ENCODE data around the gene NCAPD3. TPM values are rescaled to one million over a fixed set of nuclear protein-coding genes. Genes with fewer than 3 reads are reported as not detected.

The NCAPD3 gene
- polyA plus RNA-seq, 3 donors: 4.0 to 15.2 (median 6.0) TPM

DNA sequence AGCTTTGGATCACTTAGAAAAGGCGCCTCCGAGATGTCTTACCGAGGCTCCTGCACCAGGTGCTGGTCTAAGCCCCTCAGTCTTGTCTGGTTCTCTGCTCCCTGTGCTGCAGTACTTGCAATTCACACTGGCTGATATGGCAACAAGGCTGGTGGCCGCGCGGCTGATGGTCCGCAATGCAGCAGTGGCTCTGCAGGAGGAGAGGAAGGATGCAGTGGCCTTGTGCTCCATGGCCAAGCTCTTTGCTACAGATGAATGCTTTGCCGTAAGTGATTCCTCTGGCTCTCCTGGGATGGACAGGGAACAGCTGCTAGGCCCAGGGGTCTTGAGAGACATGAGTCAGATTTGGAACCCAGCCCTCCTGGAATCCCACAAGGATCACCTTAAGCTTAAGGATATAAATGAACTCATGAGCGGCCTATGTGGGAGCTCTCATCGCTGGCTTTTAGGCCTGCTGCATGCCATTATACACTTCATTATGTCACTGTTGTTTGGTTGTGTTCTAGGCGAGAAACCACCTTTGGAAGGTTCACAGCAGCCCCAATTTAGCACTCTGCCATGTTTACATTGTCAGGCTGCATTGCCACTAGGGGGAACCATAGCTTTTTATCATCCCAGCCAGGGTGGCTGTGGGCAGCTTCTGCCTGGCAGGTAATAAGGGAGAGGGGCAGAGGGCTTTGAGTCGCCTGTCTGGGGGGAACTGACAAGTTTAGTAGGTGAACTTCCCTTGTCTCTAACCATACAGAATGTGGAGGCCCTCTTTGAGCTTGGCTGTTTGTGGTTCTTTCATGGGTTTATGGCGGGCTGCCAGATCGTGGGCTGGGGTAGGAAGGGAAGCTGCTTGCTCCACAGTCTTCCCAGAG, 38.1 kb upstream of the NCAPD3 start:
- peaks cover 75 to 86% of the 10 kb centered on the region in 2 donors for H3K36me3 Mint-ChIP-seq
- Histone ChIP-seq H3K4me3 (replicated peaks in 1 of 3; ENCODE audit: low read depth in 2 of 3, low read length in 3 of 3) (no peak overlapping the region), H3K36me3 (replicated peaks in 1 of 2; ENCODE audit: control insufficient read depth in 1 of 2, insufficient read depth in 2 of 2, low read length in 2 of 2) (peaks cover 38 to 69% of the 10 kb centered on the region in 2 donors), H3K4me2 (replicated peaks; ENCODE audit: extremely low read depth, low read length, poor library complexity, severe bottlenecking) (no peak overlapping the region), H4K20me1 (ENCODE audit: insufficient read depth, low read length) (peaks cover 6% of the 10 kb centered on the region), H3K27me3 (ENCODE audit: control insufficient read depth in 2 of 2, insufficient read depth in 2 of 2, low read length in 2 of 2) (peaks cover 0 to 42% of the 10 kb centered on the region in 2 donors), H3K4me1 (ENCODE audit: control insufficient read depth in 1 of 2, insufficient read depth in 2 of 2, low read length in 2 of 2) (peaks cover 18 to 27% of the 10 kb centered on the region in 2 donors), H3K27ac (ENCODE audit: low read depth in 1 of 2, low read length in 2 of 2) (no peak overlapping the region), H2AFZ (ENCODE audit: insufficient read depth, low read depth, low read length, poor library complexity, severe bottlenecking) (no peak overlapping the region), H3K9me3 (replicated peaks in 1 of 2; ENCODE audit: control insufficient read depth in 1 of 2, insufficient read depth in 1 of 2, low read length in 2 of 2) (no peaks in the 10 kb centered on the region), H3K79me2 (ENCODE audit: insufficient read depth, low read length) (no peaks in the 10 kb centered on the region), H3K9ac (ENCODE audit: insufficient read depth, low read length, poor library complexity, severe bottlenecking) (no peak overlapping the region)
- no peaks in the 10 kb centered on the region for H3K9me3 Mint-ChIP-seq
- WGBS (ENCODE audit: insufficient coverage): 85% methylated on average over 10 of the region's 14 CpGs
- peaks cover 39% of the 10 kb centered on the region for H3K4me1 Mint-ChIP-seq
- TF ChIP-seq, protein P1, sequence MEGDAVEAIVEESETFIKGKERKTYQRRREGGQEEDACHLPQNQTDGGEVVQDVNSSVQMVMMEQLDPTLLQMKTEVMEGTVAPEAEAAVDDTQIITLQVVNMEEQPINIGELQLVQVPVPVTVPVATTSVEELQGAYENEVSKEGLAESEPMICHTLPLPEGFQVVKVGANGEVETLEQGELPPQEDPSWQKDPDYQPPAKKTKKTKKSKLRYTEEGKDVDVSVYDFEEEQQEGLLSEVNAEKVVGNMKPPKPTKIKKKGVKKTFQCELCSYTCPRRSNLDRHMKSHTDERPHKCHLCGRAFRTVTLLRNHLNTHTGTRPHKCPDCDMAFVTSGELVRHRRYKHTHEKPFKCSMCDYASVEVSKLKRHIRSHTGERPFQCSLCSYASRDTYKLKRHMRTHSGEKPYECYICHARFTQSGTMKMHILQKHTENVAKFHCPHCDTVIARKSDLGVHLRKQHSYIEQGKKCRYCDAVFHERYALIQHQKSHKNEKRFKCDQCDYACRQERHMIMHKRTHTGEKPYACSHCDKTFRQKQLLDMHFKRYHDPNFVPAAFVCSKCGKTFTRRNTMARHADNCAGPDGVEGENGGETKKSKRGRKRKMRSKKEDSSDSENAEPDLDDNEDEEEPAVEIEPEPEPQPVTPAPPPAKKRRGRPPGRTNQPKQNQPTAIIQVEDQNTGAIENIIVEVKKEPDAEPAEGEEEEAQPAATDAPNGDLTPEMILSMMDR (IDR thresholded peaks at IDR 0.05): peak; percentile 57
- H3K27ac Mint-ChIP-seq: no peak overlapping the region
- no peak for DNase-seq
- intact Hi-C loops (cut with micrococcal nuclease): no loop called here
- peak overlapping the region in 1 of 2 donors; percentile 1 for H3K4me3 Mint-ChIP-seq
- peaks cover 27 to 45% (median 28%) of the 10 kb centered on the region in 3 donors for H3K27me3 Mint-ChIP-seq (ENCODE audit: low read depth in 3 of 3)

DNA sequence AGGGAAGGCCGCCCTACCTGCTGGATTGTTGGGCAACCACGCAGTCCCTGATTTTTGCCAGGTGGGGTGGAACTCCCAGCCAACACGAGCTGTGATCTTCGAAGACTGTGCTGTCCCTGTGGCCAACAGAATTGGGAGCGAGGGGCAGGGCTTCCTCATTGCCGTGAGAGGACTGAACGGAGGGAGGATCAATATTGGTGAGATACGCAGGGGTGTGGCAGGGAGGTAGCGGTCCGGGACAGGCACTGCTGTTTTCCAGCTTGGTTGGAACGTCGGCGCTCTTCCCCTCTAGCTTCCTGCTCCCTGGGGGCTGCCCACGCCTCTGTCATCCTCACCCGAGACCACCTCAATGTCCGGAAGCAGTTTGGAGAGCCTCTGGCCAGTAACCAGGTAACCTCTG, 37.2 kb upstream of the NCAPD3 start:
- intact Hi-C loops (cut with micrococcal nuclease): no loop called here
- Histone ChIP-seq H3K4me2 (replicated peaks; ENCODE audit: extremely low read depth, low read length, poor library complexity, severe bottlenecking) (no peak overlapping the region), H2AFZ (ENCODE audit: insufficient read depth, low read depth, low read length, poor library complexity, severe bottlenecking) (no peak overlapping the region), H3K79me2 (ENCODE audit: insufficient read depth, low read length) (no peaks in the 10 kb centered on the region), H3K9ac (ENCODE audit: insufficient read depth, low read length, poor library complexity, severe bottlenecking) (no peak overlapping the region), H3K36me3 (replicated peaks in 1 of 2; ENCODE audit: control insufficient read depth in 1 of 2, insufficient read depth in 2 of 2, low read length in 2 of 2) (peaks cover 38 to 77% of the 10 kb centered on the region in 2 donors), H3K4me3 (replicated peaks in 1 of 3; ENCODE audit: low read depth in 2 of 3, low read length in 3 of 3) (no peak overlapping the region), H3K27ac (ENCODE audit: low read depth in 1 of 2, low read length in 2 of 2) (no peak overlapping the region), H4K20me1 (ENCODE audit: insufficient read depth, low read length) (peaks cover 6% of the 10 kb centered on the region), H3K4me1 (ENCODE audit: control insufficient read depth in 1 of 2, insufficient read depth in 2 of 2, low read length in 2 of 2) (peaks cover 10 to 19% of the 10 kb centered on the region in 2 donors), H3K9me3 (replicated peaks in 1 of 2; ENCODE audit: control insufficient read depth in 1 of 2, insufficient read depth in 1 of 2, low read length in 2 of 2) (no peaks in the 10 kb centered on the region), H3K27me3 (ENCODE audit: control insufficient read depth in 2 of 2, insufficient read depth in 2 of 2, low read length in 2 of 2) (peaks cover 0 to 42% of the 10 kb centered on the region in 2 donors)
- Mint-ChIP-seq H3K27me3 (ENCODE audit: low read depth in 3 of 3) (peaks cover 25 to 43% (median 28%) of the 10 kb centered on the region in 3 donors), H3K4me3 (no peak overlapping the region), H3K36me3 (peaks cover 81 to 87% of the 10 kb centered on the region in 2 donors), H3K4me1 (peaks cover 31% of the 10 kb centered on the region), H3K27ac (no peak overlapping the region), H3K9me3 (no peaks in the 10 kb centered on the region)
- DNase-seq: no peak
- WGBS (ENCODE audit: insufficient coverage): 83% methylated on average over 16 of the region's 16 CpGs
- TF ChIP-seq, protein P1 (IDR thresholded peaks at IDR 0.05): no peak

Data from CD14-positive monocyte (primary cell).